Measurements from ENCODE around the gene PLEKHG5.
"Not testable (repeated sequence)": the region's sequence is repeated elsewhere in the genome, so short reads cannot be mapped to it uniquely, and the experiment has no call there.

PLEKHG5 gene

DNA sequence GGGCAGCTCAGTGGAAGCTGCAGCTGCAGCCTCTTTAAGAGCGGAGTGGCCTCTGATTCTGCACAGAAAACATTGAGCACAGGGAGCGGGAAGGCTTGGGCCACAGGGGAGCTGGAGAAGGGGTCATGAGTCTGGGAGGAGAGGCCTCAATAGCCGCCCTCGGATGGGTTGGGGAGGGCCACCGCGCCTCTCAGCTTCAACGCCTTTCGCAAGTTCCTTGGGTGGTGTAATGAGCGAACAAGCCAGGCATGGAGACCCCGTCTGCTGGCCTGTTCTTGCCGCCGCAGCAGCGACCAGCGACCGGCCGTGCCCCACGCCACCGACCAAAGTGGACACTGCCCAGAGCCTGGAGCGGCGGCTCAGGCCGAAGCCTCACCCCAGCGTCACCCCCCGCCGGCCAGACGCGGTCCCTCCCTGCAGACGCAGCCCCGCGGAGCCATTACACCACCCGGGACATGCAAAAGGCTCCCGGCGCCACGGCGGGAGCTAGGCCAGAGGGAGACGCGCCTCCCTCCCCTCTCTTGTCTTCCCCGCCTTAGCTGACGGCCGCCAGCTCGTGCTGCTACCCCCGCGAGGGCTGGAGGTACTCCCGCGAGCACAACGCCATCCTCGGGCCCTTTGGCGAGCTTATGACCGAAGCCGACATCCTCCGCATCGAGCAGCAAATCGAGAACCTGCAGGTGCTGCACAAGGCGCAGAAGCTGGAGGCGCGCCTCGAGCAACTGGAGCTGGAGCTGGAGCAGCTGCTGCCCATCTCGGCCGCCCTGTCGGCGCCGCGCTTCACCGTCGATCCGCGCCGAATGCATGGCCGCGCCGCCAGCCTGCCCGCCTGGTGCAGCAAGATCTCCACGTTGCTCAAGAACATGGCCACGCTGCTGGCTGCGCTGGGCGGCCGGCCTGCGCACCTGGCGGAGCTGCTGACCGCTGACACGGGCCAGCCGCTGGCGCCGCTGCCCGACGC, 37.3 kb downstream of the PLEKHG5 start:
- H3K27ac ChIP-seq; DNase-seq (ENCODE audit: low read depth, low spot score): not testable (repeated sequence)

DNA sequence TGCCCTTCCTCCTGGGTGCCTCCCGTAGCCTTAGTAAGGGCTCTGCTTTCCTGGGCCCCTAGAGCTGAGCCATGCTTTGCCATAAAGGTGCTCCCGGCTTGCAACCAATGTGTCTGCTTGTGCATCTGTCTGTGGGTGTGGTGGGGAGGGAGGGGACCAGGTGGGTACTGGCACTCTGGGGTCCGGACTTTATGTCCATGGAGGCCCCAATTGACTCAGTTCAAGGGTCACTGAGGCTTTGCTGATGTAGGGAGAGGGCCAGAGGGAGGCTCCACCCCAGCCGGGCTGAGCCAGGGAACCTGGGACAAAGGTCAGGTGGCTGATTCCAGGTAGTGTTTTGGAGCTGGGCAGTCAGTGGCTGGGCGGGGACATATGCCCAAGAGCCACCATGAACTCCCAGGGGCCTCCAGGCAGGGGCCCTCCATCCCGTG, 40.5 kb downstream of the PLEKHG5 start:
- H3K27ac ChIP-seq, result no peak overlapping the region
- no peak for DNase-seq (ENCODE audit: low read depth, low spot score)

DNA sequence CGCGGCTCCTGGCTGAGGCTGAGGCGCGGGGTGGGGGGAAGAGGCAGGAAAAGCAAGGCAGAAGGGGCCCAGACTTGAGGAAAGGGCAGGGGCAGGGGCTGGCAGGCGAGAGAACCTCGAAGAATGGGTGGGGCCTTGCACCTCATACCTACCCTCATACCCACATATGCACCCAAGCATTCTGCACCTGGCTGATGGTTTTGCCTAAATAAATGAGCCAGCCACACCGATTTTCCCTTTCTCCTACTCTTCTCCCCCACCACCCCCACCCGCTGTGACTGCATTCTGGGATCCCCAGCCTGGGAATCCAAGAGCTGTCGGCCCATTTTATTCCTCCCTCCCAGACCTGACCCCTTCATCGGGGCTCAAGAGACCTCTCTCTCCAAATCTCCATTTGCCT, 41.0 kb downstream of the PLEKHG5 start:
- not testable (repeated sequence) for DNase-seq (ENCODE audit: low read depth, low spot score); H3K27ac ChIP-seq

DNA sequence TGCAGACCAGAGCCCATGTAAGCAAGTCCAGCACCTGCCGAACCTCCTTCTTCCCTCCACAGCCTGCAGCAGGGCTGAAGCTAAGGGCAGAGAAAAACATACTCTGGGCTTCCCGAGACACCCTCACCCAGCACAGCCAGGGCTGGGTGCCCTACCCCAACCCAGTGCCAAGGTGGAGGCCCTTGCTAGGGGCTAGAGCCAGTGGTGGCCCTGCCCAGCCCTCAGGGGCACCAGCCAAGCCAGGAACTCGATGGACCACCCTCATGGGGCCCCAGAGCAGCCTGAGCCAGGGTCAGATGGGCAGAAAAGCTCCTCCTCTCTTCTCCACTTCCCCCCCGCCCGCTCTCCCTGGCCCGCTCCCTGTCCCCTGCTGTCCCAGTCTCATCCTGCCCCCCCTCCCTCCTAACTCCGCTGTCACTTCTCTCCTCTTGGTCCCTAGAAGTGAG, 41.4 kb downstream of the PLEKHG5 start:
- H3K27ac ChIP-seq, result no peak overlapping the region
- DNase-seq (ENCODE audit: low read depth, low spot score), result no peak

DNA sequence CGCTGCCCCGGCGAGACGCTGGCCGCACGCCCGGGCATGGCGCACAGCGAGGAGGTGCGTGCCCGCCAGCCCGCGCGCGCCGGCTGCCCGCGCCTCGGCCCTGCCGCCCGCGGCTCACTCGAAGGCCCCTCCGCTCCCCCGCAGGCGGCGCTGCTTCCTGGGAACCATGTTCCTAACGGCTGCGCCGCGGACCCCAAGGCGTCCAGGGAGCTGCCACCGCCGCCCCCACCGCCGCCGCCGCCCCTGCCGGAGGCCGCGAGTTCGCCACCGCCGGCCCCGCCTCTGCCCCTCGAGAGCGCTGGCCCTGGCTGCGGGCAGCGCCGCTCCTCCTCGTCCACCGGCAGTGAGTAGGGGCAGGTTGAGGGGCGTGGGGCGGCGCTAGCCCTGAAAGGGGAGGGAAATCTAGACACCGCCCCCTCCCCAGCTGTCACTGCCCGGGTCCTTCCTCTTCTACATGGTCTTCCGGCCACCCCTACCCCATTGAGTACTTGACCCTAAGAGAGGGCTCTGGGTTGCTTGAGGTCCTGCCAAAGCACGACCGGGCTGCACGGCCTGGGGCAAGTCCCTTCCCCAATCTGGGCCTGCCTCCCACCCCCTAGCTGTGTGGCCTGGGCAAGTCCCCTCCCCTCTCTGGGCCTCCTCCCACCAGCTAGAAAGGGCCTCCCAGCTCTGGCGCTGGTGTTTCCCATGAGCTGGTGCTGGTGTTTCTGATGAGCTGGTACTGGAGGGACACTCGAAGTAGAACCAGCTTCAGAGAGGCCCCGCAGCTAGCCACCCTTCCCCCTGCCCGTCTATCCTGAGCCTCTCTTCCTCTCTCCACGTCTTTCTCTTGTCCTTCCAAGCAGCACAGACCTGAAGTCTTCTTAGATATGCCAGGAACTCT, 42.5 kb downstream of the PLEKHG5 start:
- no peak overlapping the region for H3K27ac ChIP-seq
- DNase-seq (ENCODE audit: low read depth, low spot score), result no peak

DNA sequence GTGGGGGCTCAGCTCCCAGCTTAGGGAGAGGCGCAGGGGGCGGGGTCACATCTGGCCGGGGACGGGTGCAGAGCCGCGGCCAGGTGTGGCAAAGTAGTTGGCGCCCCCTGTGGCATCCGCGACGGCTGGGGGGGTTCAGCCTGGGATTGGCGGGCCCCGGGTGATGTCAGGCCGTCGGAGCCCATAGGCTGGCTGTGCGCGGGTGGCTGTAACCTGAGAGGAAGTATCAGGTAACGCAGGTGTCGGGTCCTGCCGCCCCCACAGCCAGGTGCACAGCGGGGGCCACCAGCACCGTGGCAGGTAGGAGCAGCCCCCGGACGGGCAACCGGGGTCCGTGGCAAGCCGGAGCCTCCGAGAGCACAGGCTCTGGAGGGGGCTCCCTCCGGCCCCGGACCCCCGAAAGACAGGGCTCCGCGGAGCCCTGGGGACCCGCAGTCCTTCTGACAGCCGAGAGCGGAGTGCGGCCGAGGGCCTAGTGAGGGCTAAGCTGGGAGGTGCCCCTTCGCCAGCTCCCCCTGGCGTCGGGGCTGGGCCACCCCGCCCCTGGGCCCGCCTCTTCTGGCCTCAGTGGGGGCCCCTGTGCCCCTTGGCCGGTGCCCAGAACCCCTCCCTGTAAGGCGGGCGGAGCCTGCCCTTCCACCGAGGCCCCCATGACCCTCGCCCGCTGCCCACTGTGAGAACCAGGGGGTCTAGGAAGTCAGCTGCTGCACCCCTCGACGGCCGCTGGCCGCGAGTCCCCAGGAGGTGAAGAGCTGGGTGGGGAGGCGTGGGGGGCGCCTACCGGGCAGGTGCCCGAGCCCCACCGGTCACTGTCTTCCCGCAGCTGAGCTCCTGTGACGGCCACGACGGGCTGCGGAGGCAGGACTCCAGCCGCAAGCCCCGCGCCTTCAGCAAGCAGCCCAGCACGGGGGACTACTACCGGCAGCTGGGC, 43.4 kb downstream of the PLEKHG5 start:
- DNase-seq (ENCODE audit: low read depth, low spot score), result no peak
- no peak overlapping the region for H3K27ac ChIP-seq

DNA sequence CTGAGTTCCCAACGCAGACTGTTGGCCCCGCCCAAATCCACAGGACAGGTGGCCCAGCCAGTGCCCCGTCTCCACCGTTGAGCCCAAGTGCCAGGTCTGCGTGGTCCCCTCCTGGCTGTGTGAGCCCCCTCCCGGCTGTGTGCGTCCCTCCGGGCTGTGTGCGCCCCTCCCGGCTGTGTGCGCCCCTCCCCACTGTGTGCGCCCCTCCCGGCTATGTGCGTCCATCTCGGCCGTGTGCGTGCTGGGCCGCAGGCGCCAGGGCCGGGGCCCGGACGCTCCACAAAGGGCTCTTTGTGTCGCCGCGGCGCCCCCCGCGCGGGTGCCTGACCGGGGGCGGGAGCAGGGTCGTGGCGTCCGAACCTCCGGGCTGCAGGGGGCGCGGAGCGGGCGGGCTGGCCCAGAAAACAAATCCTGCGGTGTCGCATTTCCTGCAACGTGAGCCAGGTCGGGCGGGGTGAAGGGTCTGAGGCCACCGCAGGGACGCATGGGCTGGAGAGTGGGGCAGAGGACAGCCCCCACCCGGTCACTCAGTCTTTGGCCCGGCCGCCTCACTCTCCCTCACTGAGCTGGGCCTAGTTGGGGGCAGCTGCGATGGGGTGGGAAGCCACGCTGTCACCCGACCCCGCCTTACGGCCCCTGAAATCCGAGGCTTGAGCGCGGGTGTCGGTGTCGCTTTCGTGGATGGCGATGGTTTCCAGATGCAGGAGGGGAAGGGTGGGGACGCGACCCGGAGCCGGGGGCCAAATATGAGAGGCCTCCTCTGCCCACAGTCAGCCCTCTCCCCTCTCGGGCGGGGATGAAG, 44.2 kb downstream of the PLEKHG5 start:
- no peak for DNase-seq (ENCODE audit: low read depth, low spot score)
- no peak overlapping the region for H3K27ac ChIP-seq

DNA sequence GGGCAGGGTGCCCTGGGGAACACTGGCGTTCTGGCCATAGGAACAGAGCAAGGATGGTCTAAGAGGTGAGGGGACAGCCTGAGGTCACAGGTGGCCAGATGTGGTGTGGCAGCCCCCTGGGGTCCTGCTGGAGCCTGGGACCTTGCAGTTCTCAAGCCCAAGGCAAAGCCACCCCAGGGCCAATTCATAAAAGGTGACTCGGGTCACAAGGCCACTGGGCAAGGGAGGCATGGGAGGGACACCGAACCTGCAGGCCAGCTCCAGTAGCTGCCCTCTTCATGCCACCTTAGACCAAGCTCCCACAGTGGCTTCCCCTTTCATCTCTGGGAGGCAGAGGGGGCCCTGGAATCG, 44.8 kb downstream of the PLEKHG5 start:
- DNase-seq (ENCODE audit: low read depth, low spot score), result no peak
- no peak overlapping the region for H3K27ac ChIP-seq

DNA sequence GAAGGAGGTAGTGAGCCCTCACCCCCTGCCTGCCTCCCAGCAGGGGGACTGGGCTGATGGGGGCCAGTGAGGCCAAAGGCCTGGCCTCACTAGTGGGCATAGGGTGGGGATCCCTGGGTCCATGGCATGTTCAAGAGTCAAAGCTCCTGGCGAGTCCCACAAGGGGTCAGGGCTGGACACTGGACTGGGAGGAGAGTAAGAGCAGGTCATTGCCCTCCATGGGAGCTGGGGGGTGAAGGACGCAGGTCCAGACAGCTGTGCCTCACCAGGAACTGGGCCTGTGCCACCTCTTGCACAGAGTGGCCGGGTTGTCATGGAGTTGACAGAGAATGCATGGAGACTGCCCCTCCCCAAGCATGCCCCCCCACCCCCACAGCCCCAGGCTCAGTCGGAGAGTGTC, 45.5 kb downstream of the PLEKHG5 start:
- H3K27ac ChIP-seq; DNase-seq (ENCODE audit: low read depth, low spot score): not testable (repeated sequence)

DNA sequence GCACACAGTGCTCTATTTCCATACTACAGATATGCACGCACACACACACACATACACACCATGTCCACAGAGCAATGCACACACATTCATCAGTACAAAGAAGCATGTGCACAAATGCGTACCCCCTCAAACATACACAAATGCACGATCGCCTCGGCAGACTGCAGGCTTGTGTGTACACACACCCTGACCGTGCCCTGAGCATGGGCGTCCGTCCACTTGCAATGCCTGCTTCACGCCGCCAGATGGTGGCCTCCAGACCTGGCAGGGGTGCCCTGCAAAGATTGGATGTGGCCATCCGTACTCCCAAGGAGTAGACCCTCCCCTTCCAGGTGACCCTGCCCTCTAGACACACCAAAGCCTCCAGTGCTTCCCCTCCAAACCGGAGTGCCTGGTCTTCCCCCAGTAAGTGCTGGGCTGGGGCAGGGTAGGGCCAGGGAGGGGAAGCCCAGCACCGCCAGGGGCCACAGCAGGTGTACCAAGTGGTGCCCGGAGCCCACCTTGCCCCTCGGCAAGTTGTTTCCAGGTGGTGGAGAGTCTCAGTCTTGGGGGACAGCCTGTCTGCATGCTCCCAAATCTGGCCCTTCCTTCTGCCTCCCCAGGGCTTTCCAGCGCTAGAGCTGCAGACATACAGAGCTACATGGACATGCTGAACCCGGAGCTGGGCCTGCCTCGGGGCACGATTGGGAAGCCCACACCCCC, 46.3 kb downstream of the PLEKHG5 start:
- H3K27ac ChIP-seq, result no peak overlapping the region
- DNase-seq (ENCODE audit: low read depth, low spot score), result no peak

DNA sequence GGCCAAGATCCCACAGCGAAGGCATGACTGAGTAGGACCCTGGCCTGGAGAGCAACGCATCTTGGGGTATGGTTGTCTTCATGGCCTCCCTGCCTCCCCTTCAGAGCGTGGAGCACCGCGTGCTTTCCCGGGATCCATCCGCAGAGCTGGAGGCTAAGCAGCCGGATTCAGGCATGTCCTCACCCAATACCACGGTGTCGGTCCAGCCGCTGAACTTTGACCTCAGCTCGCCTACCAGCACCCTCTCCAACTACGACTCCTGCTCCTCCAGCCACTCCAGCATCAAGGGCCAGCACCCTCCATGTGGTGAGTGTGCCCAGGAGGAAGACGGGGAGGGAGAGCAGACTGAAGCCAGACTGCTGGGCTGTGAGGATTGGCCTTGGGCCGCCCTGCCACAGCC, 47.1 kb downstream of the PLEKHG5 start:
- H3K27ac ChIP-seq, result no peak overlapping the region
- DNase-seq (ENCODE audit: low read depth, low spot score), result no peak

DNA sequence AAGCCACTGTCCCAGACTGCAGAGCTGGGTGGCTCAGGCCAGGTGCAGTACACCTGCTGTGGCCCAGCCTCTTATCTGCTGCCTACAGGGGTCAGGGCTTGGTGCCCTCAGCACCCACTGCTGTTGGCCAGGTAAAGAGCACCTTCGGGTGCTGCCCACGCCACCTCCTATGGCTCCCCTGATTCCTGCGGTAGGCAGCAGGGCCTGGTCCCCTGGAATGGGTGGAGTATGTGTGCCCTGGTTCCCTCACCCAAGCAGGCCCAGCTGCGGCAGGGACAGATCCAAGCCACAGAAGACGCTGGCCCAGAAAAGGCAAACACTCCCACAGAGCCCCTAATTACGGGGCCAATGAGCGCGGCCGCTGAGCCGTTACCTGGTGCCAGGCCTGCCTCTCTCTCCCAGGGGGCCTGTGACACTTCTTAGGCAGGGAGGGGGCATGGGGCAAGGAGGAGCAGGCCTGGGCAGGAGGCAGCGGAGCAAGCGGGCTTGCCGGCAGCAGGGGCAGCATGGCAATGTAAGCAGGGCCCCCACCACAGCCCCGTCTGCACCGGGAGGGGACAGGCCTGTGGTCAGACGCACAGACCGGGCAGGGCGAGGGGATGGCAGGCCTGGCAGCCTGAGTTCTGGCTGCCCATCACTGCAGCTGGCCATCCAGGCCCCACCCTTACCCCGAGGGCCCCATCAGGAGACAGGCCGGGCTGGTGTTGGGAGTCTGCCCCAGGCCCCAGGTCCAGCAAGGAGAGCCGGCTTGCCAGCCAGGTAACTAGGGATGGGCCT, 47.9 kb downstream of the PLEKHG5 start:
- DNase-seq (ENCODE audit: low read depth, low spot score), result no peak
- H3K27ac ChIP-seq, result no peak overlapping the region

DNA sequence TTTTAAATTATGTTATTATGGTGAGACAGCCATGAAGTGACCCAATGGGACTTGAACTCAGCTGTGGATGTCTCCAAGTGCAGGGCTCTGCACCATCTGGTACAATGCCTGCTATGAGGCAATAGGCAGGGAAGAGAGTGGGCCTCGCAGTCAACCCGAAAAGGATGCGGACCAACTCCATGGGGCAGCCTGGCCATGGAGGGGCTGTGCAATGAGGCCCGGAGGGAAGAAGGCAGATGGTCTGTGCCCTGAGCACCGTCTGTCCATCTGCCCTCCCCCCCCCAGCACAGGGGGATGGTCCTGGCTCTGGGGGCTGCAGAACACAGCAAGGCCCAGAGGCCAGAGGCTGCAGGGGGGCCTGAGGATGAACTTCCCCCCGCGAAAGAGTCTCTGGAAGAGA, 49.9 kb downstream of the PLEKHG5 start:
- H3K27ac ChIP-seq, result no peak overlapping the region
- no peak for DNase-seq (ENCODE audit: low read depth, low spot score)

DNA sequence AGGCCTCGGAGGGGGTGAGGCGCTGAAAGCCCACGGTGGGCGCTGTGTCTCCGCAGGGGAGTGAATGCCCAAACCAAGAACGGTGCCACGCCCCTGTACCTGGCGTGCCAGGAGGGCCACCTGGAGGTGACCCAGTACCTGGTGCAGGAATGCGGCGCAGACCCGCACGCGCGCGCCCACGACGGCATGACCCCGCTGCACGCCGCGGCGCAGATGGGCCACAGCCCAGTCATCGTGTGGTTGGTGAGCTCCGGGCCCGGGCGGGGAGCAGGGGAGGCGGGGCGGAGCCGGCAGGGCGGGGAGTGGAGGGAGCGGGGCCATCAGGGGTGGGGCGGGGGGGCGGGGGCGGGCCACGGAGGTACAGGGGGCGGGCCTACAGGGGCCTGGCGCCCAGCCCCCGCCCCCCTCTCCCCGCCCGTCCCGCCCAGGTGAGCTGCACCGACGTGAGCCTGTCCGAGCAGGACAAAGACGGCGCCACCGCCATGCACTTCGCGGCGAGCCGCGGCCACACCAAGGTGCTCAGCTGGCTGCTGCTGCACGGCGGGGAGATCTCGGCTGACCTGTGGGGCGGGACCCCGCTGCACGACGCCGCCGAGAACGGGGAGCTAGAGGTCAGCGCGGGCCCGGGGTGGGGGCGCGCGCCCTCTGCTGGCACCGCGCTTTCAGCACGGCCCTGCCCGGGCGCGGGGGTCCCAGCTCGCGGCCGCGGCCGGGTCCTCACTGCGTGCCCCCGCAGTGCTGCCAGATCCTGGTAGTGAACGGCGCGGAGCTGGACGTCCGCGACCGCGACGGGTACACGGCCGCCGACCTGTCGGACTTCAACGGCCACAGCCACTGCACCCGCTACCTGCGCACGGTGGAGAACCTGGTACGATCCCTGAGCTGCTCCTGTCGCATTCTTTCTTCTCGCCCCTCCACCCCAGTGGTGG, 51.0 kb downstream of the PLEKHG5 start:
- no peak overlapping the region for H3K27ac ChIP-seq
- no peak for DNase-seq (ENCODE audit: low read depth, low spot score)

DNA sequence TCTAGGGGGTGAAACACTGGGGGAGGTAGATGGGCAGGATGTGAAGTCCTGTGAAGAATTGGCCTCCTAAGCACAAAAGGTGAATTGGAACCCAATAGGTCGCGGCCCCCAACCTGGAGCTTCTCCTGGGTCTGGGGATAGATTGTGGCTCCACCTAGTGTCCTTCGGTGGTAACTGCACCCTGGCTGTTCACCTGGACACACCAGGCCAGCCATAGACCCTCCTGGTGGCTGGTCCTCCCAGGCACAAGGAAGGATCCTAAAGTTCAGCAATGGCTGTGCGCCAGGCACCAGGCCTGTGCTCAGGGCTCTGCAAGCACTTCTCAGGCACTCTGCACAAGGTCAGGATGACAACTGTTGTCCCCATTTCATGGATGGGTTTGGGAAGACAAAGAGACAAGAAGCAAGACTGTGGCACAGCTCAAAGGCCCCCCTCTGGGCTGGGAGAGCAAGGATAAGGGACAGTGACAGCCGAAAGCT, 53.4 kb downstream of the PLEKHG5 start:
- no peak overlapping the region for H3K27ac ChIP-seq
- no peak for DNase-seq (ENCODE audit: low read depth, low spot score)

DNA sequence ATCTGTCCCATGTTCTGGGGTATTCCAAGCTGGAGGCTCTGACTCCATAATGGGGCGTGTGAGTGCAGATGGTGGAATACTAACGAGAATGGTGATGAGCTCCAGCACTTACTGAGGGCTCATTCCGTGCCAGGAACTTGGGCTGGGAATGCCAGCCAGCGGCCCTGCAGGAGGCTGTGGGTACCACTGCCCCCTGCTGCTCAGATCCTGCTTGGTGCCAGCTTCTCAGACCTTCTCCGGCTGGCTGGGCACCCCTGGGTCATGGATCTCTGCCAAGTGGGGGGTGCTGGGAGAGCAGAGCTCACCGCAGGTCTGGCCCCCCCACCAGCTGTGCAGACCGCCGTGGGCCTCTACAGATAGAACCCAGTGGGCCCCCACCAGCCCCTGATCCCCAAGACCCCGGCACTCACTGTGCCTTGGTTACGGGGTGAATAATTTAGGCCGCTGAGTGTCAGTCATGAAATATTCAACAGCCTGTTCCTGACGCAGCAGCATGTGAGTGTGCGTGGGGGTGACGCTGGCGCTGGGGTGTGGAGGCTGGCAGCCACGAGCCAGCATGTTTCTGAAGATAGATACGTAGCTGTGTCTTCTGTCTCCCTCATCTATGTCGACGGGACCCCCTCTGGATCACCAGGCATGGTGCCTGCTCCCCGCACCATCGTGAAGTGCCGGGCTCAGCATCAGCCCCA, 54.3 kb downstream of the PLEKHG5 start:
- DNase-seq (ENCODE audit: low read depth, low spot score); H3K27ac ChIP-seq: not testable (repeated sequence)
